NCI-H1092 (cell line): ENCODE results near the gene PPP6C.
"Not testable (repeated sequence)": the region's sequence is repeated elsewhere in the genome, so short reads cannot be mapped to it uniquely, and the experiment has no call there.

Experiments
- DNase-seq: peaks from one replicate; lab custom pipeline; 2025; lab: John Stamatoyannopoulos, UW

Gene PPP6C

GRCh38 chr9:125141751-125142150 lies 47.9 kb downstream of the PPP6C start:
- no peak for DNase-seq

GRCh38 chr9:125141251-125141650 lies 48.4 kb downstream of the PPP6C start:
- no peak for DNase-seq

DNA sequence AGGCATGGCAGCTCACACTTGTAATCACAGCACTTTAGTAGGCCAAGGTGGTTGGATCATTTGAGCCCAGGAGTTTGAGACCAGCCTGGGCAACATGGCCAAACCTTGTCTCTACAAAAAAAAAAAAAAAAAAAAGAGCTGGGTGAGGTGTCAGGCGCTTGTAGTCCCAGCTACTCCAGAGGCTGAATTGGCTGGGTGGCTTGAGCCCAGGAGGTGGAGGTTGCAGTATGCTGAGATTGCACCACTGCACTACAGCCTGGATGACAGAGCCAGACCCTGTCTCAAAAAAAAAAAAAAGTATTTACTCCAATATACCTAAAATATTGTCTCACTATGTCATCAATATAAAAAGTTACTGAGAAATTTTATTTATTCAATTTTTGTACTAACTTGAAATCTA lies 49.0 kb downstream of the PPP6C start:
- no peak for DNase-seq

- no peak for DNase-seq
Observed at GRCh38 chr9:125137200-125137599, 52.4 kb downstream of the PPP6C start.

DNA sequence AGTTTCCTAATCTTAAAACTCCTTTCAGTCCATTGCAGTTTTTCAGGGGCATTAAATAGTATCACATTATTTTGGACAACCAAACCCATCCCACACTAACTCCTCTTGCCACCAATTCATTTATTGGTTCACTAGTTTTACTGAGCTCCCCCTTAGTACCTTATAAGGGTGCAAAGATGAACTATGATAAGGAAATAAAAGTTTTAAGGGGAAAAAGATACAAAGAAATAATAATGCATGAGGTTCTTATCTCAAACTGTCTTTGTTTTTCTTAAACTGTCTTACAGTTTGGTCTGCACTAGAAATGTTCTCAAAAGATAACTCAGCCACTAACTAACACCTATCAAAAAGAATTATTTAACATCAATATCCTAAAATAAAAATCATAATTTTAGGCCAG lies 54.6 kb downstream of the PPP6C start:
- no peak for DNase-seq

DNA sequence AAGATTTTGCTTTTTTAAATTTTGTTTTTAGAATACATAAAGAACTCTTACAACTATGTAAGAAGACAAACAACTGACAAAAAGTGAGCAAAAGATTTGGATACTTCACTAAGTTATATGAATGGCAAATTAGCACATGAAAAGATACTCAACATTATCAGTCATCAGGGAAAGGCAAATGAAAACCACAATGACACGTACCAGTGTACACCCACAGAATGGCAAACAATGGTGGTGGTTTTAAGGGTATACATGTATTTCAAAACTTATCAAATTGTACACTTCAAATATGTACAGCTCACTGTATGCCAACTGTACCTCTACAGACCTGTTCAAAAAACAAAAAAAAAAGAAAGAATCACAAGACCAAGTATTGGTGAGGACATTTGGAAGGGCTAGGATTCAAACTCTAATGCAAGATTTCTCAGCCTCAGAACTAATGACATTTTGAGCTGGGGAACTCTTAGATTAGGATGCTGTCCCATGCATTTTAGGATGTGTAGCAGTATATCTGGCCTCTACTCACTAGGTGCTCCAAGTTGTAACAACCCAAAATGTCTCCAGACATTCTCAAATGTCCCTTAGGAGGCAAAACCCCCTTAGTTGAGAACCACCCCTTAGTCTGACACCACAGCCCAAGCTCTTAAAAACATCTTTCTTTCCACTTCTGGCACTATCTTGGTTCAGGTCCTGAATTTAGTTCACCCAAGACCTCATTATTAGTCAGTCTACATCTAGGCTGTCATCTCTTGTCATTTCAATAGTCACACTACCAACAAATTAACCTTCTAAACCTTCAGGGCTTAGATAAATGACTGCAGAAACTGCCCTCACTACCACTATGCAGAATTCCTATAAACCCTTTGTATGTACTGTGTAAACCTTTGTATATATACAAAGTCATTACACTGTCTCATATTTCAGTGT lies 55.9 kb downstream of the PPP6C start:
- no peak for DNase-seq

- no peak for DNase-seq
Observed at GRCh38 chr9:125131778-125132177, 57.8 kb downstream of the PPP6C start.

DNA sequence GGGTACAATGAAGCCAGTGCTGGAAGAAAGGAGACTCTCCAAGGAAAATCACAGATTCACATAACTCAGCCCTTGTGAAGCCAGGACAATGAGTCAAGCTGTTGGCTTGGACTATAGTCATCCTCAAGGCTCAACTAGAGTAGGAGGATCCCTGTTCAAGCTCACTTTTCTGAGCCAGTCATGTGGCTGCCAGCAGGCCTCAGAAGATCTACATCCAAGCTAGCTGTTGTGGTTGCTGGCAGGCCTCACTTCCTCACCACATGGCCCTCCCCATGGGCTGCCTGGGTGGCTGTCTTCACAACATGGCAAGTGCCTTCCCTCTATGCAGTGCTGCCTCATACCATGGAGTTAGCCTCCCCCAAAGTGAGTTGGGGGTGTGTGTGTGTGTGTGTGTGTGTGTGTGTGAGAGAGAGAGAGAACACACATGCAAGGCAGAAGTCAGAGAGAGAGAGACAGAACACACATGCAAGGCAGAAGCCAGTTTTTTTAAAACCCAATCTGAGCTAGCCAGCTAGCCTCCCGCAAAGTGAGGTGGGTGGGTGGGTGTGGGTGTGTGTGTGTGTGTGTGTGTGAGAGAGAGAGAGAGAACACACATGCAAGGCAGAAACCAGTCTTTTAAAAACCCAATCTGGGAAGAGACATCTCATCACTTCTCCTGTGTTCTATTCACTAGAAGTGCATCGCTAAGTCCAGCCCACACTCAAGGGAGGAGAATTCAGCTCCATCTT lies 63.4 kb downstream of the PPP6C start:
- DNase-seq = no peak

DNA sequence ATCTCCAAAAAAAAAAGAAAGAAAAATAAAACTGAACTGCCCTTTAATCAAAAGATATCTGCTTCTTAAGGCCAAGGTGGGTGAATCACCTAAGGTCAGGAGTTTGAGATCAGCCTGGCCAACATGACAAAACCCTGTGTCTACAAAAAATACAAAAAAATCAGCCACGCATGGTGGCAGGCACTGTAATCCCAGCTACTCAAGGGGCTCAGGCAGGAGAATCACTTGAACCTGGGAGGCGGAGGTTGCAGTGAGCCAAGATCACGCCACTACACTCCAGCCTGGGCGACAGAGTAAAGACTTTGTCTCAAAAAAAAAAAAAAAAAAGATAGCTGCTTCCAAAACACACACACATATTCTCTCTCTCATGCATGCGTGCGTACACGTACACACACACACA lies 64.1 kb downstream of the PPP6C start:
- no peak for DNase-seq

DNA sequence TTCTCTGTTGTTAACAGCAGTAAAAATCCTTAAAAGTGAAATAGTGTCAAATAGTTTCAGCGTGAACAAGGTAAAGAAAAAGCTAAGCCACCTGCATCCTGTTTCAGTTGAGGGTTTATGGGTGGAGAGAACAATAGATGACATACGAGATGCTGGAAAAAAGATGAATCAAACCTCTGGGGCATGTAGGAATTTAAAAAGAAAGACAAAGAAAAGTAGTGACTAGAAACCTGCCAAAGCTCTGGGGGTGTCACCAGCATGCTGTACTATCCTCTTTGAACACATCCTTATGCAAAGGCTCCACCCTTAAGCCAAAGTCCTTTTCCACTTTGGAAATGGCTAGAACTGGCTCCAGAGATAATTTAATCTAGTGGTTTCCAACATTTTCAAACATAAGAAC lies 68.5 kb downstream of the PPP6C start:
- no peak for DNase-seq

GRCh38 chr9:125119643-125120286 lies 69.8 kb downstream of the PPP6C start:
- DNase-seq = no peak

GRCh38 chr9:125118696-125119095 lies 70.9 kb downstream of the PPP6C start:
- DNase-seq = not testable (repeated sequence)

- DNase-seq = not testable (repeated sequence)
Observed at GRCh38 chr9:125114503-125114902, 75.1 kb downstream of the PPP6C start.

DNA sequence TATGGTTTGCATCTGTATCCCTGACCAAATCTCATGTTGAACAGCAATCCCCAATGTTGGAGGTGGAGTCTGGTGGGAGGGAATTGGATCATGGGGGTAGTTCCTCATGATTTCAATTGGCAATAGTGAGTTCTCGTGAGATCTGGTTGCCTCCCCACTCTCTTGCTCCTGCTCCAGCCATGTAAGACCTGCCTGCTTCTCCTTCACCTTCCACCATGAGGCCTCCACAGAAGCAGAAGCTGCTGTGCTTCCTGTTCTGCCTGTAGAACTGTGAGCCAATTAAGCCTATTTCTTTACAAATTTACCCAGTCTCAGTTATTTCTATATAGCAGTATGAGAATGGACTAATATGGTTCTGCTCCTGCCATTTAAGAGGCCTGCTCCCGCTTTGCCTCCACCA lies 79.1 kb downstream of the PPP6C start:
- DNase-seq = no peak

GRCh38 chr9:125108541-125108940 lies 81.1 kb downstream of the PPP6C start:
- not testable (repeated sequence) for DNase-seq

DNA sequence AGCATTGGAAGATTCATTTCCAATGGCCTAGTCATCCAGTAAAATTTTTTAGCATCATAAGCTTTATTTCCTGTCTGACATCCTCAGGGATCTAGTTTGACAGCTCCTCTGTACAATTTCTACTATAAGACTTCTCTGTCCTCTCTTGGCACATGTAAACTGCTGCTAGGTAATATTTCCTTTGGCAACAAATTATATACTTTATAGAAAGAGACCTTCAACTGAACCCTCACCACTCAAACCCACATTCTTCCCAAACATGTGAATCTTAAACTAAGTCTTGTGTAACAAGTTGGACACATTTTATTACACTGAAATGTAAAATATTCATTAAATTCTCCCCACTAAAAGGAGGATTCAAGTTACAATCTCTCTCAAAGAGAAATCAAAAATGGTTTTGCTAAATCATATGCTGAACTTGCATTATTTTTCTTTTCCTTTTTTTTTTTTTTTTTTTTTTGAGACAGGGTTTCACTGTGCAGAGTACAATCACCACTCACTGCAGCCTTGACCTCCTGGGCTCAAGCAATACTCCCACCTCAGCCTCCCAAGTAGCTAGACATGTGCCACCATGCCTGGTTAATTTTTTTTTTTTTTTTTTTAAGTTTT lies 83.2 kb downstream of the PPP6C start:
- no peak for DNase-seq

DNA sequence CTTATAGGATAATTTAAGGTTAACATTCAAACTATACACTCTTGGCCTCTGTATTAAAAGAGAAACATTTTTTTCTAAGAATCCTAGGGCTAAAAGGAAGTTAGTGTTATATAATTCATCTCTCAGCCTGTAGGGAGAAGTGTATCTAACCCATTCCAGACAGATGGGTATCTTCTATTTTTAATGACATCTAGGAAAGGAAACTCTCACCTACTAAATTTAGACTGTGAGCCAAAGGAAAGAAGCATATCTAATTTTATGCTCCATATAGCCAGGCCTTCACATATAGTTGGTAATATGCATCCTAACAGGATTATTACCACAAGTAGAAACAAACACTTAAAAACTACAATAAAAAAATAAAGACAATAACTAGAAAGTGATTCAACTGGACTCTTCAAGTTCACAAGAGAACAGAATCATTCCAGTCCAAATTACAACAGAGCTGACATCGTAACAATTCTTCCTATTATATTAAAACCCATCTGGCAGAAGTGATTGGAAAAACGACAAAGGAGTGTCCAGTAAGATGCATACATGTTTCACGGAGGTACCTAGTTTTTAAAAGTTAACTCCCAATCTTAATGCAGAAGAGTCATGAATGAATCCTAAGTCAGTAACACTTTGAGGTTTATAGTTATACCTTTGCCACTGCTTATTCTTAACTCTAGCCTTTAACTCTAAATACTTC lies 85.7 kb downstream of the PPP6C start:
- DNase-seq = no peak

GRCh38 chr9:125103021-125103420 lies 86.6 kb downstream of the PPP6C start:
- no peak for DNase-seq

- no peak for DNase-seq
Observed at GRCh38 chr9:125100822-125101221, 88.8 kb downstream of the PPP6C start.

GRCh38 chr9:125099816-125100215 lies 89.8 kb downstream of the PPP6C start:
- DNase-seq = peak; percentile 50
